HCEC 1CT (cell line): ENCODE results near the gene SCMH1.
"Not testable (repeated sequence)": the region's sequence is repeated elsewhere in the genome, so short reads cannot be mapped to it uniquely, and the experiment has no call there.

ENCODE experiments used
- DNase-seq: peaks from one replicate; pipeline ENCODE4 v3.0.0-alpha.2; 2017

Gene SCMH1

DNA sequence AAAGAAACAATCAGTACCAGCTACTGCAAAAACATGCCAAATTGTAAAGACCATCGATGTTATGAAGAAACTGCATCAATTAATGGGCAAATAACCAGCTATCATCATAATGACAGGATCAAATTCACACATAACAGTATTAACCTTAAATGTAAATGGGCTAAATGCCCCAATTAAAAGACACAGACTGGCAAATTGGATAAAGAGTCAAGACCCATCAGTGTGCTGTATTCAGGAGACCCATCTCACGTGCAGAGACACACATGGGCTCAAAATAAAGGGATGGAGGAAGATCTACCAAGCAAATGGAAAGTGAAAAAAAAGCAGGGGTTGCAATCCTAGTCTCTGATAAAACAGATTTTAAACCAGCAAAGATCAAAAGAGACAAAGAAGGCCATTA, 35.1 kb downstream of the SCMH1 start:
- not testable (repeated sequence) for DNase-seq

- DNase-seq = no peak
Measured at GRCh38 chr1:41200728-41201127, 41.4 kb downstream of the SCMH1 start.

DNA sequence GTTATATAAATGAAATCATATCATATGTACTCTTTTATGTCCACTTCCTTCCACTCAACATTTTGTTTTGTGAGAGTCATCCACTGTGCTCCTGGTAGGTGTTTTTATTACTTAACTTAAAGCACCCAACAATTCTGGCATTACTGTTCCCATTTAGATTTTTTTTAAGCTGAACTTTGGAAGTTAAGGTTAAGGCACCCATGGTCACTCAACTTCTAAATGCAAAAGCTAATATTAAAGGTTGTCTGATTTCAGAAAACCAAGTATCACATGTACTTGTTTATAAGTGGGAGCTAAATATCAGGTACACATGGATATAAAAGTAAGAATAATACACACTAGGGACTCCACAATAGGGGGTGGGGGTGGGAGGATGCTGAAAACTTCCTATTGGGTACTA, 42.7 kb downstream of the SCMH1 start:
- DNase-seq = no peak

GRCh38 chr1:41192456-41193178, 49.5 kb downstream of the SCMH1 start:
- DNase-seq = no peak

DNA sequence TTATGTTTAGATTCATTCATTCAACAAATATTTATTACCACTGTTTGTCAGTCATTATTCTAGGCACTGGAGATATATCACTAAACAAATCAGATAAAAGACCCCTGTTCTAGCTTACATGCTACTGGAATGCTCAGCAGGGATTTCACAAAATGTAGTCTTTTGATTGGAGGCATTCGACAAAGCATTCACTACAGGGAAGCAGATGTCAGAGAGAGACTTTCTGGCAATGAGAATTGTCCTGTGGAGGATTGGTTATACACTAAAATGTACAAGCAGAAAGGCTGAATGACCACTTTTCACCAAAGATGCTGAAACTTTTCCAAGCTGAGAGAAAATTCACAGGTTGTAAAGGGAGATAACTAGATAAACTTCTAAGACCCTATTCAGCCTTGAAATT, 57.7 kb downstream of the SCMH1 start:
- DNase-seq = no peak

DNA sequence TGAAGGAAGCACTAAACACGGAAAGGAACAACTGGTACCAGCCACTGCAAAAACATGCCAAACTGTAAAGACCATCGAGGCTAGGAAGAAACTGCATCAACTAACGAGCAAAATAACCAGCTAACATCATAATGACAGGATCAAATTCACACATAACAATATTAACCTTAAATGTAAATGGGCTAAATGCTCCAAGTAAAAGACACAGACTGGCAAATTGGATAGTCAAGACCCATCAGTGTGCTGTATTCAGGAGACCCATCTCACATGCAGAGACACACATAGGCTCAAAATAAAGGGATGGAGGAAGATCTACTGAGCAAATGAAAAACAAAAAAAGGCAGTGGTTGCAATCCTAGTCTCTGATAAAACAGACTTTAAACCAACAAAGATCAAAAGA, 63.9 kb downstream of the SCMH1 start:
- not testable (repeated sequence) for DNase-seq

- DNase-seq = no peak
Measured at GRCh38 chr1:41175546-41175945, 66.6 kb downstream of the SCMH1 start.

- DNase-seq = no peak
Measured at GRCh38 chr1:41174170-41174569, 67.9 kb downstream of the SCMH1 start.

- no peak for DNase-seq
Measured at GRCh38 chr1:41173651-41174050, 68.5 kb downstream of the SCMH1 start.

DNA sequence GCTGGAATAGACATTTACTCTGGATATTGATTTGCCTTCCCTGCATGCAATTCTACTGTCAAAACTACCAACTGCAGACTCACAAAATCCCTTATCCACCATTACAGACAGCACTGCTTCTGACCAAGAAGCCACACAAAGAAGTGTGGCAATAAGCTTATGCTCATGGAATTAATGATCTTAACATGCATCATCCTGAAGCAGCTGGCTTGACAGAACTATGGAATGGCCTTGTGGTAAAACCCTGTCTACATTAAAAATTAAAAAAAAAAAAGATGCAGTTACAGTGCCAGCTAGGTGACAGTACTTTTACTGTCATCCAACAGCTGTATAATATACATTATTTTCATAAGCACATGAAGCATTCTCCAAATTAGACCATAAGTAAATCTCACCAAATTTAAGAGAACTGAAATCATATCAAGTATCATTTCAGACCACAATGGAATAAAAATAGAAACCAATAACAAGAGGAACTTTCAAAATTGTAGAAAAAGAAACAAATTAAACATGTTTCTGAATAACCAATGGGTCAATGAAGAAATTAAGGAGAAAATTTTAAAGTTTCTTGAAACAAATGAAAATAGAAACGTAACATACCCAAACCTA, 70.7 kb downstream of the SCMH1 start:
- DNase-seq = no peak

GRCh38 chr1:41169799-41170180, 72.3 kb downstream of the SCMH1 start:
- DNase-seq = no peak

DNA sequence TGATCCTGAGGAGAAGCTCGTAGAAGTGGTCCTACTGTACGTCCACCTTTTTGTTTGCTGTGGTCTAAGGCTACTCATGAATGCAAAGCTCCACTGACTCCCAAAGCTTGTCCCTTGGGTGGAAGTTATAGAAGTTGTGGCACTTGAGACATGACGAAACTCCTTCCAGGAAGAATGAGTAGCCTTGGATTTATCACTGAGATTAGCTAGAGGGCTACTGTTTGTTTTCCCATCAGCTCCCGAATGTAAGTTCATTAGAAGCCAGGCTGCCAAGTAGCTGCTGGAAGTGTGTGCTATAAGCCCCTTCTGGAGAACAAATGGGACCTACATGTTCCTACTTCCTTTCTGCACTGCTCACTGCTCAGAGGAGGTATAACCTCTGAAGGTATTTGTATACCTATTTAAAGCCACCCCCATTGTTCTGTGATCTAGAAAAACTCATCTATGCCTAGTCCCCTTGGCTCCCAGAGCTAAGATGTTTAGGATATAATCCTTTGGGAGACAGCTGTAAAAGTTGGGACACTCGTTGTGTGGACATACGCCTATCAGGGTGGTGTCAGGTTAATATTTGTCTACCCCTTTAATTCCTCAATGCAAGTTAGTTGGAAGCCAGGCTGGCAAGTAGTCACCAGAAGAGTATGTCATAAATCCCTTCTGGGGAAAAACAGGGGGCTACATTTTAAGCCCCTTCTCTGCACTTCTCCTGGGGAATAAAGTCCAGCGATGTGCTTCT, 72.9 kb downstream of the SCMH1 start:
- no peak for DNase-seq

DNA sequence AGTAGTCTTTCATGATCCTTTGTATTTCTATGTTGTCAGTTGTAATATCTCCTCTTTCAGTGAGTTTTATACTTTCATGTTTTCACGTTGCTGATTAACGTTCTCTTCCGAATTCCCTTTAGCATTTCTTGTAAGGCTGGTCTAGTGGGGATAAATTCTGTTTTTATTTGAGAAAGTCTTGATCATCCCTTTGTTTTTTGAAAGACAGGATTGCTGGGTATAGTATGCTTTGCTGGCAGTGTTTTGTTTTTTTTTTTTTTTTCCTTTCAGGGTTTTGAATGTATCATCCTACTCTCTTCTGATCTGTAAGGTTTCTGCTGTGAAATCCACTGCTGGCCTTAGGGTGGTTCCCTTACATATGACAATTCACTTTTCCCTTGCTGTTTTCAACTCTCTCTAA, 74.4 kb downstream of the SCMH1 start:
- DNase-seq = no peak

- DNase-seq = no peak
Measured at GRCh38 chr1:41164727-41165126, 77.4 kb downstream of the SCMH1 start.

DNA sequence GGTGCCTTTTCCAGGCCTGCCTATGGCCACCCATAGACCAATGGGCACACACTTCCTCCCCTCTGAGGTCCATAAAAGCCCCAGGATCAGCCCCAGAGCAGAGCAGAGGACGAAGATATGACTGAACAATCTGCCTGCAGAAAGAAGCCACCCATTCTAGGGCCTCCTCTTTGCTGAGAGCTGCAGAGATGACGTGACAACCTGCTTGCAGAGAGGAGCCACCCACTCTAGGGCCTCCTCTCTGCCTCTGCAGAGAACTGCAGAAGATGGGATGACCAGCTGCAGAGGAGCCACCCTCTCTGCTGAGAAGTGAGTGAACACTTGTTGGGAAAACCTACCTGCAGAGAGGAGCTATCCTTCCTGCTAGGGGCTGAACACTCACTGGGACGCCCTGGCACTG, 79.7 kb downstream of the SCMH1 start:
- no peak for DNase-seq

GRCh38 chr1:41161846-41162245, 80.3 kb downstream of the SCMH1 start:
- no peak for DNase-seq

- DNase-seq = no peak
Measured at GRCh38 chr1:41160498-41161110, 81.5 kb downstream of the SCMH1 start.

DNA sequence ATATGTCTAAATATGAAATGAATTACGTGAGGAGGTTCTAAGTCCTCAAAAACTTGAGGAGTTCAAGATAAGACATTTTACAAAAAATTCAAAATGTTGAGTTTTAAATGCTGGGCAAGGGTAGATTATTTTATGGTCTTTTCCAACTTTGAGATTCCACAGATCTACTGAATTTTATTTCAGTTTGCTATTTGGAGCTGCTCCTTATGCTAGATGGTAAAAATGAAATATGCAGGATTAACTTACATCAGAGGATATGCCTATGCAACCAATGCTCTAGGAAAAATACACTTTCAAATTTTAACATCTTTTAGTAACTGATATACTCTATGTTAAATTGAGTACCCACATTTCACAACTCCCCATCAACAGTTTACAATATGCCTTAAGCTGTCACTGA, 83.1 kb downstream of the SCMH1 start:
- DNase-seq = no peak

GRCh38 chr1:41158147-41158875, 83.8 kb downstream of the SCMH1 start:
- no peak for DNase-seq

- DNase-seq = no peak
Measured at GRCh38 chr1:41155105-41155504, 87.0 kb downstream of the SCMH1 start.

GRCh38 chr1:41153750-41154274, 88.3 kb downstream of the SCMH1 start:
- DNase-seq = no peak

DNA sequence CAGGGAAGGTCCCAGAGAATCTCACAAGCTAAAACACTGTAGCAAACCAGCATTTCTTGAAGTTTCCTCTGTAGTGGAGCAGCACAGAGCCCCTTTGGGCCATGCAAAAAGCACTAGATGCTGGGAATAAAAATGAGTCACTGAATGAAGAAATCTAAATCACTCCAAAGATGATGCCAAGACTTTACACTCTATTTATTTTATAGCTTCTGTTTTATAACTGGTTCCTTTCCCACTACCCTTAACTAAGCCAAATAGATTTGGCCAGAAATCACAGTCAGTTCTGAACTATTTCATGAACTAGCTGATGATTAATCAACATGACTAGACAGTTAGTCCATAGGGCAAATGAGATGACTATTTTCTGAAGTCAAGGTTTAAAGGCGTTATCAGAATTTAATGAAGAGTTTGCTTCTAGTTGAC, 89.5 kb downstream of the SCMH1 start:
- DNase-seq = peak; percentile 95

DNA sequence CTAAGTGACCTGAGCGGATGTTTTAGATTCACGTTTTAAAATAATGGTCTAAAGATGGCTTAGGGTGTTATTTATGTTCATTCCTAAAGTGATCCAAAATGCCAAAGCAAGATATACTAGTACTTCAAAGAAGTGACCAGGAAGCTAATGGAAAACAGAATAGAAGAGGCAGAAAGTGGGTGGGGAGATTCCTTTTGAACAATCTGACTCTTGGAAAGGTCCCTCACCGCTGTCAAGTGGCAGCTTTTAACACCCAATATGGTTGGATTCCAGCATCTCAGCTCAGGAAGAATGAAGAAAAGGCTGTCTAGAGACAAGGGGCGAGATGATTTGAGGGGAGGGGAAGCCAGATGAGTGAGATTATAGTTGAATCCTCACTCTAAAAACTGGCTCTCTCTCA, 90.3 kb downstream of the SCMH1 start:
- DNase-seq = no peak
